ENCODE results near the gene VSTM5.
"Not testable (repeated sequence)": the region's sequence is repeated elsewhere in the genome, so short reads cannot be mapped to it uniquely, and the experiment has no call there.

VSTM5 gene

GRCh38 chr11:93850594-93851018 lies at the start of gene VSTM5:
Gene VSTM5 (minus strand): TSS chr11:93850618. CDS start chr11:93850502, 116 bp downstream.
- no peak for DNase-seq (ENCODE audit: low read depth in 1 of 2, low spot score in 1 of 2)

GRCh38 chr11:93895106-93895862 lies 44.9 kb upstream of the VSTM5 start:
- DNase-seq (ENCODE audit: low read depth in 1 of 2, low spot score in 1 of 2), result no peak

GRCh38 chr11:93890391-93891051 lies 40.1 kb upstream of the VSTM5 start:
- no peak for DNase-seq (ENCODE audit: low read depth in 1 of 2, low spot score in 1 of 2)

GRCh38 chr11:93887111-93887510 lies 36.7 kb upstream of the VSTM5 start:
- no peak for DNase-seq (ENCODE audit: low read depth in 1 of 2, low spot score in 1 of 2)

GRCh38 chr11:93879114-93879513 lies 28.7 kb upstream of the VSTM5 start:
- DNase-seq (ENCODE audit: low read depth in 1 of 2, low spot score in 1 of 2), result not testable (repeated sequence)

- no peak for DNase-seq (ENCODE audit: low read depth in 1 of 2, low spot score in 1 of 2)
Observed at GRCh38 chr11:93875637-93876036, 25.2 kb upstream of the VSTM5 start.

- no peak for DNase-seq (ENCODE audit: low read depth in 1 of 2, low spot score in 1 of 2)
Observed at GRCh38 chr11:93871526-93871925, 21.1 kb upstream of the VSTM5 start.

GRCh38 chr11:93870616-93871015 lies 20.2 kb upstream of the VSTM5 start:
- DNase-seq (ENCODE audit: low read depth in 1 of 2, low spot score in 1 of 2), result no peak

- DNase-seq (ENCODE audit: low read depth in 1 of 2, low spot score in 1 of 2), result no peak
Observed at GRCh38 chr11:93869830-93870229, 19.4 kb upstream of the VSTM5 start.

- DNase-seq (ENCODE audit: low read depth in 1 of 2, low spot score in 1 of 2), result not testable (repeated sequence)
Observed at GRCh38 chr11:93868404-93868803, 18.0 kb upstream of the VSTM5 start.

- DNase-seq (ENCODE audit: low read depth in 1 of 2, low spot score in 1 of 2), result no peak
Observed at GRCh38 chr11:93861808-93862207, 11.4 kb upstream of the VSTM5 start.

GRCh38 chr11:93858121-93858775 lies 7.8 kb upstream of the VSTM5 start:
- no peak for DNase-seq (ENCODE audit: low read depth in 1 of 2, low spot score in 1 of 2)

GRCh38 chr11:93857413-93858120 lies 7.1 kb upstream of the VSTM5 start:
- DNase-seq (ENCODE audit: low read depth in 1 of 2, low spot score in 1 of 2), result no peak

- no peak for DNase-seq (ENCODE audit: low read depth in 1 of 2, low spot score in 1 of 2)
Observed at GRCh38 chr11:93852242-93852641, 1.8 kb upstream of the VSTM5 start.

GRCh38 chr11:93849751-93850593 lies 446 bp downstream of the VSTM5 start:
- no peak for DNase-seq (ENCODE audit: low read depth in 1 of 2, low spot score in 1 of 2)

- DNase-seq (ENCODE audit: low read depth in 1 of 2, low spot score in 1 of 2), result no peak
Observed at GRCh38 chr11:93849201-93849600, 1.2 kb downstream of the VSTM5 start.

GRCh38 chr11:93846411-93846810 lies 4.0 kb downstream of the VSTM5 start:
- DNase-seq (ENCODE audit: low read depth in 1 of 2, low spot score in 1 of 2), result no peak

- no peak for DNase-seq (ENCODE audit: low read depth in 1 of 2, low spot score in 1 of 2)
Observed at GRCh38 chr11:93845181-93846092, 5.0 kb downstream of the VSTM5 start.

GRCh38 chr11:93844568-93844967 lies 5.8 kb downstream of the VSTM5 start:
- no peak for DNase-seq (ENCODE audit: low read depth in 1 of 2, low spot score in 1 of 2)

GRCh38 chr11:93843906-93844305 lies 6.5 kb downstream of the VSTM5 start:
- DNase-seq (ENCODE audit: low read depth in 1 of 2, low spot score in 1 of 2), result no peak

Measured in activated T-helper 1 cell treated with anti-CD3 and anti-CD28 coated beads, Interleukin-2, amount 50 U/mL, for 16 hours (primary cell).